IPS-15b (cell line): ENCODE data around the gene AMBP.

Experiments used
- H3K27me3 ChIP-seq: one replicate; pipeline ENCODE4 v1.6.1; 2013; ENCODE audit warnings: low read length; ENCODE audit not compliant: control insufficient read depth, insufficient read depth
- H3K36me3 ChIP-seq: one replicate; pipeline ENCODE4 v1.6.1; 2013; ENCODE audit warnings: low read length; ENCODE audit not compliant: control insufficient read depth, insufficient read depth
- H3K4me1 ChIP-seq: one replicate; pipeline ENCODE4 v1.6.1; 2013; ENCODE audit warnings: mild to moderate bottlenecking, low read length; ENCODE audit not compliant: control insufficient read depth, insufficient read depth
- H3K4me3 ChIP-seq: one replicate; pipeline ENCODE4 v1.5.1; 2013; ENCODE audit warnings: low read depth, low read length
- H3K9ac ChIP-seq: one replicate; pipeline ENCODE4 v1.6.1; 2013; ENCODE audit warnings: low read depth, mild to moderate bottlenecking, low read length
- H3K9me3 ChIP-seq: one replicate; pipeline ENCODE4 v1.6.1; 2013; ENCODE audit warnings: mild to moderate bottlenecking, low read length; ENCODE audit not compliant: control insufficient read depth, insufficient read depth

Gene AMBP

DNA sequence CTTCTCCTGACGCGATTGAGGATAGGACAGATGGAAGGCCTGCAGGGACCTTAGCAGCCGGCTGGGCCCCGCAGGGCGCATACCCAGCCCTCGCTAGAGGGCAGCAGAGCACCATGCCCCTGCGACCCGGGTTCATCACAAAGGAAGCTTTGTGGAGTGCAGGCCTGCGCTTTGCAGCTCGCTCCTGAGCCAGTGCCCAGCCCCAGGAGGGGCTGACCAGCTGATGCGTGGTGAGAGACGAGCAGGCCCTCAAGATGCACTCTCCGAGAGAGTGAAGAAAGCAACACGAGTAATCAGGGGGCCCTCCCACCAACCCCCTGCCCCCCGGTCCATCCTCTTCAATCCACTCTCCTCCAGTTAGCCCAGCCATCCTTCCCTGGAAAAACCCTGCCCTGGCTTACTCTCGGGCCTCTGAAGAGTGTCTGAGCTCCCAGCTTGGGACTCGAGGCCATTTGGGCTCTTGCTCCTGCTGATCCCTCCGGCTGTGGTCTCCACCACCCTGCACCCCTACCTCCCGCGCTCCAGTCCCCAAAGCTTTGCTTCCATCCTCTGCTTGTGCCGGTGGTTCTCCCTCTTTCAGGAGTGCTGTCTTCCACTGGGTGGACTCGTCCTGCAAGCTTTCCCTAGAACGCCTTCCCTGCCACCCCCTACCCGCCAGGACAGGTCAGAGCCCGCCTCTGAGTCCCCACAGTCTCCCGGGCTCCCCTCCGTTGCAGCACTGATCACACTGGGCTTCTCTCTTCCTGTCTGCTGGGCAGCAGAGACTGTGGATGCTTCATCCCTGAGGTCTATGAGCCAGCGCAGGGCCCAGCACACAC lies 30.1 kb upstream of the AMBP start:
- H3K4me1 ChIP-seq: peaks cover 4% of the 10 kb centered on the region
- H3K9me3 ChIP-seq: no peaks in the 10 kb centered on the region
- no peaks in the 10 kb centered on the region for H3K36me3 ChIP-seq
- H3K4me3 ChIP-seq: no peak overlapping the region
- H3K27me3 ChIP-seq: peaks cover 13% of the 10 kb centered on the region
- H3K9ac ChIP-seq: peak overlapping the region; percentile 20

DNA sequence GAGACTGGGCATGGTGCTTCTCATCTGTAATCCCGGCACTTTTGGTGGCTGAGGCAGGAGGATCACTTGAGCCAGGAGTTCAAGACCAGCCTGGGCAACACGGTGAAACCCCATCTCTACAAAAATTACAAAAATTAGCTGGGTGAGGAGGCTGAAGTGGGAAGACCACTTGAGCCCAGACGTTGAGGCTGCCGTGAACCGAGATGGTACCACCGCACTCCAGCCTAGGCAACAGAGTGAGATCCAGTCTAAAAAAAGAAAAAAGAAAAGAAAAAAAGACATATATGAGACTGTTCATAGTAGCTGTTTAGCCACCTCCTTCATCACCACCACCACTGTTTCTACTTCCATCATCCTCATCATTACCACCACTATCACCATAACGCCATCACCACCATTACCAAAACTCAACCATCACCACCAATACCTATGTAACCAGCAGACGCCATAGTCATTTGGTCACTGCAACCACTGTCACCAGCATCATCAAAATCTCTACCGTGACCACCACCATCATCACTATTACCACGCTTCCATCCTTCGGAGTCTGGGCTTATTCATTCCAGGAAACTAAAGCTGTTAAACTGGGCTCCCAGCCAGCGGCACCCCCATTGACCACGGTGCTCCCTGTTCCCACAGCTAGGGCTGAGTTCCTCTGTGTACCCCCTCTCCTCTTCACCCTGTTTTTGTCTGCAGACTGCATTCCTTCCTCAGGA lies 29.3 kb upstream of the AMBP start:
- Histone ChIP-seq H3K4me3 (no peak overlapping the region), H3K9ac (no peak overlapping the region), H3K36me3 (no peaks in the 10 kb centered on the region), H3K27me3 (peaks cover 13% of the 10 kb centered on the region), H3K9me3 (no peaks in the 10 kb centered on the region), H3K4me1 (peaks cover 4% of the 10 kb centered on the region)

DNA sequence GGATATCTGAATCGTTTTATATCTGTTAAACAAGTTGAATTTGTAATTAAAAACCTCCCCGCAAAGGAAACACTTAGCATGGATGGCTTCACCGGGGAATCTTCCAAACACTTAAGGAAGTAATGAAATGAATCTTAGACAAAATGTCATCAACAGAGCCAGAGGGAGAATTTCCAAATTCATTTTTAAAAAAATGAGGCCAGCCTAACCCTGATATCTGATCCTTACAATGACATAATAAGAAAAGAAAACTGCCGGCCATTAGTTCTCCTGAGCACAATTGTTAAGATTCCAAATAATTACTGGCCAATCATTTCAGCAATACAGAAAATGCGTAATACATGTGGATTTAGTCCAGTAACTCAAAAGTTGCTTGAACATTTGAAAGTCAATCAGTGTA lies 27.1 kb upstream of the AMBP start:
- H3K4me3 ChIP-seq: no peak overlapping the region
- H3K9me3 ChIP-seq: no peaks in the 10 kb centered on the region
- H3K27me3 ChIP-seq: peaks cover 25% of the 10 kb centered on the region
- no peak overlapping the region for H3K9ac ChIP-seq
- no peaks in the 10 kb centered on the region for H3K36me3 ChIP-seq
- H3K4me1 ChIP-seq: peaks cover 4% of the 10 kb centered on the region

DNA sequence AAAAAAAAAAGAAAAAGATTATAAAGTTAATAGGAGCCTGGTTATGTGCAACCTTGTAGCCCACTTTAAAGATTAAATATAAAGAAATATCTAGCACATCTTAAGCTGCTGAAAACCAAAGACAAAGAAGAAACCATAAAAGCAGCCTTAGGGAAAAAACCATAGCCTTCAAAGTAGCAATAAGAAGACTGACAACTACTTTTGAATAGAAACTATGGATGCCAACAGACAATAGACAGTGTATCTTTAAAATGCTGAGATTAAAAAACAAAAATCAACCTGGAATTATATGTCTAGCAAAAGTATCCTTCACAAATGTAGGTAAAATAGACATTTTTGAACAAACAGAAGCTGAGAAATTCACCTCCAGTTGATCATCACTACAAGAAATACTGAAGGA lies 24.4 kb upstream of the AMBP start:
- no peaks in the 10 kb centered on the region for H3K36me3 ChIP-seq
- H3K4me3 ChIP-seq: no peak overlapping the region
- no peaks in the 10 kb centered on the region for H3K9me3 ChIP-seq
- H3K9ac ChIP-seq: no peak overlapping the region
- H3K27me3 ChIP-seq: peaks cover 32% of the 10 kb centered on the region
- H3K4me1 ChIP-seq: no peaks in the 10 kb centered on the region

DNA sequence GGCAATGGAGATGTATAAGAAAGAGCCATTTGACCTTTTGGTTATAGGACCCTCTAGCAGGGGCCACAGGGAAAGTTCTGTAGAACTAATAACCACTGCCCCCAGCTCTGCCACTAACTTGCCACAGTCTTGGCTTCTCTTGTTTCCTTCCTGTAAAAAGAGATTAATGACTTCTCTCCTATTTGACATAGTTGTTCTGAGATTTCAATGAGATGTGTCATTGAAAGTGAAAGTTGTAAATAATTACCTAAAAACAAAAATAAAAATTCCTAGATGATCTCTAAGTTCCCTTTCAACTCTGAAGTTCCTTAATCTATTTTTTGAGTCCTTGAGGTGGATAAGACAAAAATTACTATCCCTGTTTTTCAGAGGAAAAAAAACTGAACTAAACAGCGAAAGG lies 22.4 kb upstream of the AMBP start:
- no peak overlapping the region for H3K4me3 ChIP-seq
- H3K9me3 ChIP-seq: no peaks in the 10 kb centered on the region
- H3K36me3 ChIP-seq: no peaks in the 10 kb centered on the region
- H3K27me3 ChIP-seq: peaks cover 42% of the 10 kb centered on the region
- no peak overlapping the region for H3K9ac ChIP-seq
- H3K4me1 ChIP-seq: no peaks in the 10 kb centered on the region

DNA sequence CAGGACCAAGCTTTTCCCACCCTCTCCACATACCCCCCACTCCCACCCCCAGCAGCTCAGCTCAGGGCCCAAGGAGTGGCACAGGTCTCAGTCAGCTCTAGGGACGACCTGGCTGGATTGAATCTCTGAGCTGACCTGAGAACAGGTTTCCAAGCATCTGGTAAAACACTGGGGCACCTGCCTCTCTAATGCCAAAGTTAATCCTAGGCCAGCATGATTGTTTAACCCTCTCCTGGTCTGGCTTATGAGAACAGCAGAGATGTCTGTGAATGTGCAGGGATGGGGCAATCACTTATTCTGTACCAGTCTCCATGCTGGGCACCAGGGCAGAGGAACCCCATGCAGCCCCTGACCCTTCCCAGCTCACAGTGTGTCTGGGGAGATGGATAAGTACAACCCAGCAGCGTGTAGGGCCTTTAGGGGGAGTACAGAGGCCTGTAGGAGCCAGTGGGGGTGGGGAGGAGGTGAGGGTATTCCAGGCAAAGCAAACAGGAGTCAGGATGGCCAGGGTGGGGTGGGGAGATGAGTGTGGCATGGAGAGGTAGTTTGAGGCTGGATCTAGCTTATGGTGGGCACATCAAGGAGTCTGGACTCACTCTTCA lies 21.7 kb upstream of the AMBP start:
- no peak overlapping the region for H3K4me3 ChIP-seq

DNA sequence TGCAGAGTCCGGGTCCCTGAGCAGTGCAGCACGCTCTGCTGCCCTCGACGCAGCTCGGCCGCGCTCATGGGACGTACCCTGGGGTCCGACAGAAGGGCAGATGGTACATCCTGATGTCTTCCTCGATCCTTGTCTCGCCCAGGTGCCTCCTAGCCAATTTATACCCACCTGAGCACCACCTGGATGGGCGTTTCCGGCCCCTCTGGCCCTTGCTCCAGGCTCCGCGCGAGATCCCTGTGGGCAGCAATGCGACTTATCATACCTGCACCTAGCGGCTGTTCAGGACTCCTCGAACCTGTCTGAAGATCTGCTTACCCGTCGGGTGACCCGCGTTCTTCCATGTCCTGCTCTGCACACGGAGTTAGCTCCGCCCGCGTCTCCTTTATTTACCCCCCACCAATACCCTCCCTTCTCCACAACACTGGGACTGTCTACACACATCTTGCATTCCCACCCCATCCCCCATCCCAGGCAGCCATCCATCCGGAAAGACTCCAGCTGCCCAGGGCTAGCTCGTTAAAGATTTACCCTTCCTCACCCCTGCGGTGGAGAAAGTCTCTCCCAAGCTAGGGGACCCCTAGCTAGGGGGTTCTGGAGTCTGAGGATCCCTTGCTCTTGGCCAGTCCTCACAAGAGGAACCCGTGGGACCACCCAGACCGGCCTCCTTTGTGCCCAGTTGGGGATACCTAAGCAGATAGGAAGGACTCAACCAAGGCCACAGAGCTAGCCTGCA lies 21.0 kb upstream of the AMBP start, which contains the start of gene KIF12:
TSS of gene KIF12 (minus strand) at position 357 of the 733 bp plus-strand sequence. CDS start at position 341, 16 bp downstream.
- no peaks in the 10 kb centered on the region for H3K4me1 ChIP-seq
- peak within 1 kb of the TSS; percentile 83 for H3K4me3 ChIP-seq
- no peak within 1 kb of the TSS for H3K9ac ChIP-seq
- H3K36me3 ChIP-seq: no peaks in the 10 kb centered on the region
- H3K9me3 ChIP-seq: no peaks in the 10 kb centered on the region
- peaks cover 42% of the 10 kb centered on the region for H3K27me3 ChIP-seq

More for the DNA sequence above, 21.7 kb upstream of the AMBP start:
- H3K9ac ChIP-seq: no peak overlapping the region
- no peaks in the 10 kb centered on the region for H3K4me1 ChIP-seq
- H3K9me3 ChIP-seq: no peaks in the 10 kb centered on the region
- peaks cover 42% of the 10 kb centered on the region for H3K27me3 ChIP-seq
- H3K36me3 ChIP-seq: no peaks in the 10 kb centered on the region

DNA sequence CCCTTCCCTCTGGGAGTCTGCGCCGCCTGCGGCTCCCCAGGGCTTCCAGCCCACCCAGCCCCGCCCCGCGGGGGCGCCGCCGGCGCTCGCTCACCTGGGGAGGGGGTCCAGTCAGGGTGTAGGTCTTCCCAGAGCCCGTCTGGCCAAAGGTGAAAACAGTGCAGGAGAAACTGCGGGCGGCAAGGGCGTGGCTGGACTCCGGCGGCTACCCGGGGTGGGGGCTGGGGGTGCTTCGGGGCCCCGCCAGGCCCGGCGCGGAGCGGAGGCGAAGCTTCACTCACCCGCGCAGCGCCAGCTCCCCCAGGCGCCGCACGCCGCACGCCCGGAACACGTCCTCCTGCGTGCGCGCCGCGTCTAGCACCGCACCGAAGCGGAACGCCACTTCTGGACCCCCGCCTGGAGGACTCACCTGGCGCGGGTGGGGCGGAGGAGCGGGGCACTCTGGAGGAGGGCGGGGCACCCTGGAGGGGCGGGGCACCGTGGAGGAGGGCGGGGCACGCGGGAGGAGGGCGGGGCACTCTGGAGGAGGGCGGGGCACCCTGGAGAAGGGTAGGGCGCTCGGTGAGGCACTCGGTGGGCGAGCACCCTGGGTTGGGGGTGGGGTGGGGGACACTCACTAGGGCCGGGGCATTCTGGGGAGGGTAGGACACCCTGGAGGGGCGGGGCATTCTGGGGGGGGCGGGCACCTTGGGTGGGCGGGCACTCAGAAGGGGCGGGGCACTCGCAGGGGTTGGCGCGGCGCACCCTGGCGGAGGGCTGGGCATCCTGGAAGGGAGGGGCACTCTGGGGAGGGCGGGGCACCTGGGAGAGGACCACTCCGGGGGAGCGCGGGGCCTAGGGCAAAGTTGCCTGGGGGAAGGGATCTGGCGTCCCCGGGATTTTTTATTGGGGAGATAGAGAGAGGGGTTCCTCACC lies 20.2 kb upstream of the AMBP start:
- H3K4me3 ChIP-seq: peak overlapping the region; percentile 83
- no peak overlapping the region for H3K9ac ChIP-seq
- peaks cover under 1% of the 10 kb centered on the region for H3K36me3 ChIP-seq
- H3K4me1 ChIP-seq: no peaks in the 10 kb centered on the region
- peaks cover 42% of the 10 kb centered on the region for H3K27me3 ChIP-seq
- no peaks in the 10 kb centered on the region for H3K9me3 ChIP-seq

DNA sequence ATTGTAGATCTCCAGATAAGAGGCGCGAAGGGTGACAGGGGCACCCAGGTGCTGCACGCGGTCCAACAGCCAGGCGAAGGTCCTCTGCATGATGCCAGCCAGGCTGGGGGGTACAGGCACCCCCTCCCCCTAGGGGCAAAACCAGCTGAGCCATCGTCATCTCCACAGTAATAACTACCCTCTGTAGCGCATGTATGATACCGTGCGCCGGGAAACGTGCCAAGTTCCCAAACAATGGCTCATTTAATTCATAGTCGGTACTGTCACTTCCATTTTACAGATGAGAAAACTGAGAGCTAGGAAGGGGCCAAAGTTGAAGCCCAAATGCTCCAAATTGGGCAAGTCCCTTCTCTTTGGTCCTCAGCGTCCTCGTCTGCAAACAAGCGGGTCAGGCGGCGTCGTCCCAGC lies 19.5 kb upstream of the AMBP start:
- Histone ChIP-seq H3K36me3 (peaks cover 3% of the 10 kb centered on the region), H3K4me3 (peak overlapping the region; percentile 54), H3K27me3 (peaks cover 42% of the 10 kb centered on the region), H3K9me3 (no peaks in the 10 kb centered on the region), H3K4me1 (no peaks in the 10 kb centered on the region), H3K9ac (no peak overlapping the region)

DNA sequence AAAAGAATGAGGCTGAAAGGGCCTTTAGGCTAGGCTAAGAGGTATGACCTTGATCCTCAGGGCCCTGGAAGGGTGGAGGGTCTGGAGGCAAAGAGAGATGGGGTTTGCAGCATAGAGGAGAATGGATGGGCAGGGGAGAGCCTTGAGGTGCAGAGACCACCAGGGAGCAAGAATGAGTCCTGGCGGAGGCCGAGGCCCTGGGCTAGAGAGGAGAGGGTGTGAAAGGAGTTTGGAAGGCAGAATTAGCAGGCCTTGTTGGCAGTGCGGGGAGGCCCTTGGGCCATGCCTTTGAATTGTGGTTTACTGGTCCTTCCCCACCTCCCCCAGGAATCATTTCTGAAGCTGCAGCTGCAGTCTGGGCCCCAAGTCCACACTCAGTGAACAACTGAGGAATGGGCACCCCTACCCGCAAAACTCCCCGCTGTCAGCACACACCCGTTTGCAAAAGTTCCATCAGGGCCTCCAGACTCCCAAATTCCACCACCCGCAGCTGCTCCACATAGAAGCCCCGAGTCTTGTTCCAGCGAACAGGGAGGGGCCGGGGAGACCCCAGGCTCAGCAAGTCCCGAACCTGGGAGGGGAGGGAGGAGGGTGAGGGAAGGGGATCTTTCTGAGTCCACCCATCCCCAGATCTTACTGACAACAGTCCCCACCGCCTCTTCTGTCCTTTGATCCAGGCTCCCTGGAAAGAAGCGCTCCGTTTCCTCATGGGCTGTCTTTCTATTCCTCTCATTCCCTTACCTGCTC lies 18.9 kb upstream of the AMBP start:
- no peaks in the 10 kb centered on the region for H3K9me3 ChIP-seq
- peak overlapping the region; percentile 54 for H3K4me3 ChIP-seq
- peaks cover 3% of the 10 kb centered on the region for H3K36me3 ChIP-seq
- H3K27me3 ChIP-seq: peaks cover 42% of the 10 kb centered on the region
- H3K4me1 ChIP-seq: no peaks in the 10 kb centered on the region
- H3K9ac ChIP-seq: no peak overlapping the region
